GM18507 (cell line): Measurements from ENCODE around the gene SNAI3.
A peak's percentile ranks its signal among the peaks of the same experiment; 100 is the strongest.
"Not testable (repeated sequence)": the region's sequence is repeated elsewhere in the genome, so short reads cannot be mapped to it uniquely, and the experiment has no call there.

Experiments
- DNase-seq: peaks from one replicate; pipeline ENCODE4 v3.0.0; 2011; ENCODE audit warnings: low read depth; ENCODE audit not compliant: insufficient read length; ENCODE audit errors: extremely low spot score
- FAIRE-seq: peaks from 2 replicates; lab custom pipeline; 2011; peaks lifted over from hg19 to GRCh38; lab: Jason Lieb, UNC

The SNAI3 gene

DNA sequence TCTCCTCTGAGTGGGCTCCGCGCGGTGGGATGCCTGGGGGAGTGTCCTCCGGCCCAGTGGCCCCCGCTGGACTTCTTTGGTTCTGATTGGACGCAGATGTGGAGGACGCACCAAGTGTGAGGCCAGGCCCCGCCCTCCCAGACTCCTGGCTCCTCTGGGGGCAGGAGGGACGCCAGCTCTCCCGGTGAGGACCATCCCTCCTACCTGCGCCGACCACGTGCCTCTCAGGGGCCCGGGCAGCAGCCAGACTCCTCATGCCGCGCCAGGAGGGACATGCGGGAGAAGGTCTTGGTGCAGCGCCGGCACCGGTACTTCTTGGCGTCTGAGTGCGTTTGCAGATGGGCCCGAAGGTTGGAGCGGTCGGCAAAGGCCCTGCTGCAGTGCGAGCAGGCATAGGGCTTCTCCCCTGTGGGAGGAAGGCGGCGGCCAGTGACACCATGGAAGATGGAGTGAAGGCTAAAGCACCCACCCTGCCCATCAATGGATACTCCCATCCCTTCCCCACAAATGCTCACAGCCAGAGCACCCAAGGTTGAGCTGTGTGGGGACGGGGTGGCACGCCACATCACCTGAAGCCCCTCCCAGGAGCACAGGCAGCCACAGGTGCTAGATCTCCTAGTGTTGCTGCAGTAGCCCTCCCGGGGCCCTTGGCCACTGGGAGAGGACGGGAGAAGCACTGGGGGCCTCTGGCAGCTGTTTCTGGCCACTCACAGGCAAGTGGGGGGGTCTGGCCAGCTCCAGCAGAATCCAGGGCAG, 7.9 kb downstream of the SNAI3 start:
- no peak for DNase-seq
- FAIRE-seq = no peak

DNA sequence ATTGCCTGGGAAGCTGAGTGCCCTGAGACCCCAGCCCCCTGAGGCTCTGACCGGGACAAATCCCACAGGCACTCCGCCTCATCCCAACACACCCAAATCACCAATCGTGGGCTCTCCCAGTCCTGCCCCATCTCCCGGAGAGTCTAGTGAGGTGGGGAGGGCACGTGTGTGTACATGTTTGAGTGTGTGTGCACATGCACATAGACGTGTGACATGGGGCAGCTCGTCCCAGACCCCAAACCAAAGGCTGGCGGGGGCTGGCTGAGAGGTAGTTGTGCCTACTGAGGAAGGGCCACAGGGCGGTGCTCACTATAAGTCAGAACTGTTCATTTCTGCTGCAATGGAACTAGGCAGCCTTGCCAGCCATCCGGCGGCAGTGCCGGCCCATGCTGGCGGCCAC, 8.6 kb downstream of the SNAI3 start:
- FAIRE-seq (no peak), DNase-seq (no peak)

DNA sequence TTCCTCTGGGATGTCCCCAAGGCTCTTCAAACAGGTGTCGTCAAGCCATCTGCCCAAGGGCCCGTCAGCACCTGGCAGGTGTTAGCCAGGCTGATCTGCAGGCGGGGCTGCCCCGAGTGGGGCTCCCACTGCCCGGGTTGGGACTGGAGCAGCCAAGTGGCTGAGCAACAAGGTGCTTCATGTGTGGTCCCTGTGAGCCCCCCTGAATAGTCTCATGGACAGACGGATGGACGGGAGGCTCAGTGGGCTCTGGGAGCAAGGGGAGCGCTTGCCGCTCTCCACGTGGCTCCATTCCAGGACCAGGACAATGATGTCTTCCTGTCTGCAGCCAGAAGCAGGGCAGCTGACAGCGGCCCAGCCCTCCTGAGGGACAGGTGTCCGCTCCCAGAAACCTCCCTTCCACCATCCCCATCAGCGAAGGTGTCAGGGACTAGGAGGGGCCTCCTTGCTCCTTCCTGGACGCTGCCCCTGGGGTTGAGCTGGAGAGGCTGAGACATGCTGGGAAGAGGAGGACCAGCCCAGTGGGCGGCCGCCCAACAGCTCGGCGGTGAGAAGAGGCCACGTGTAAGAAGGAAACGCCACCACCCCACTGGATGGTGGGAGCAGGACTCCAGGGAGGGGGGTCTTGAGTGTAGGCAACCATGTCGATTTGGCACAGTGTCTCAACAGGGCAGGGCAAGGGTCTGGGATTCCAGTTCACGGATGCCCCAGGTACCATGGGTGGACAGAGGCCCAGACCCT, 9.6 kb downstream of the SNAI3 start:
- no peak for FAIRE-seq
- DNase-seq = no peak

DNA sequence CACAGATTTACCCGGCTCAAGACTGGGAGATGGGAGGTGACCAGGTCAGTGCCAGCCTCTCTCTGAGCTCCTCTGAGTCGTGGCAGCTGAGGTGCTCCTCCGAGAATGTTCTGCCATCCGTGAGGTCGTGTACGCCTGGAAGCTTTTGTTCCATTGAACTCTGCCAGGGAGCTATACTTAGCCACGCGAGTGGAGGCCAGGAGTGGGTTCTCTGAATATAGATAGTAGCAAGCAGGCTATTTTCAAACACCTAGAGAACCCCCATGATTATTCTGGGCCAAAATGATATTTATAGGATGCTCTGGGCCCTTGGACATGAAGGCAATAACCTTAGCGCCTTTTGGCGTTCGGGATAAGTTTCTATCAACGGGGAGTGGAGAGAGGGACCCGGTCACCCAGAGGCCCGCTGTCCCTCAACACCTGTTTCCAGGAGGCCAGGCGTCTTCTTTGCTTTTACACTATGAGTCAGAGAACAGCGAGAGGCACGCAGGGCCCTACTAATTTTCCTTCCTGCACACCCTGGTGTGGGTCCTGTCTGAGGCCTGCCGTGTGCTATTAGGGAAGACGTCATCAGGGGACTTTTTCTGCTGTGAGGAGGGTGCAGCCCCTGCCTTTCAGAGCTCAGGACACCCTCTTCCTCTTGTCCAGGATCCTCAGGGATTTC, 12.5 kb downstream of the SNAI3 start:
- DNase-seq = no peak
- FAIRE-seq = peak; percentile 60

DNA sequence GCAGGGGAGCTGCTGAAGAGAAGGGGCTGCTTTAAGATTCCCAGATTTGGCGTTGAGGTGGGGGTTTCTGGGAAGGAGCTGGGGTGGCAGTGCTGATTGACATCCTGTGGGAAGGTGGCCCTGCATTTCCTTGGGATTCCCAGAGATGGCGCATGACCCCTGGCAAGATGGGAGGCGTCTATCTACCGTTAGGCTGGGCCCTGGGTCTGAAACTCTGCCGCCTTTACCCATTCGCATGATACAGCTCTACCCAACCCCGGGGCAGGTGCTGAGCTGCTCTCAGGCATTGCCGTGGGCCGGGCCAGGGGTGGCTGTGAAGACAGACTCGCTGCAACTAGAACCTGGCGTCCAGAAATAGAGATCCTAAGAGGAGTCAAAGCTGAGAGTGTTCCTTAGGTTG, 13.5 kb downstream of the SNAI3 start:
- FAIRE-seq (no peak), DNase-seq (no peak)

DNA sequence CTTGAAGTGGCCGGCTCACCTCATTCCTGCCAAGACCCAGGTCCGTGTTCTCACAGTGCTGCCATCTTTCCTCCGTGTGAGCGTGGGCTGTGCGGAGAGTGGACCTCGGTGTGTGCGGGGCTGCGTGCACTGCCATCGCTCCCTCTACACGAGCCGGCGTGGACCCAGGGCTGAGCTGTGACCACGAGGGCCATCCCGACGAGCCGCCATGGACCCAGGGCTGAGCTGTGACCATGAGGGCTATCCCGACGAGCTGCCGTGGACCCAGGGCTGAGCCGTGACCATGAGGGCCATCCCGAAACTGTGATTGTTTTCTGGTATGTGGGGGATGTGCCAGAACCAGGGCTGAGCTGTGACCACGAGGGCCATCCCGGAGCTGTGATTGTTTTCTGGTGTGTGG, 14.5 kb downstream of the SNAI3 start:
- no peak for DNase-seq
- no peak for FAIRE-seq

DNA sequence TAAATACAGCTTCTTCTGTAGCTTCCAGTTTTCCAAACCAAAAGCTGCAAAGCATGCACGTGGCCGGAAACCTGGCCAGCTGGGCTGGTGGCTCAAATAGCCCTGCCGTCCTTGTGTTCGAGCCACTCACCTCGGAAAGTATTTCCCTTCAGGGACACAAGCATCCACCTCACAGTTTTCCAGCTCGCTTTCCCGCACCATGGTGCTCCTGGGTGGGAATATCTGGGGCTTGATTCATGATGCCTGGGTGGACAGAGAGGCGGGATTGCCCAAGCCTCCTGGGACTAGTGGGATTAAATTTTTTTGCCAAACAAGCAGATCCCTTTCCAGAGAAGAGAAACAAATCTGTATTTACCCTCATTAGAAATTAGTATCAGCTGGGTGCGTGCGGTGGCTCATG, 16.3 kb downstream of the SNAI3 start:
- no peak for FAIRE-seq

DNA sequence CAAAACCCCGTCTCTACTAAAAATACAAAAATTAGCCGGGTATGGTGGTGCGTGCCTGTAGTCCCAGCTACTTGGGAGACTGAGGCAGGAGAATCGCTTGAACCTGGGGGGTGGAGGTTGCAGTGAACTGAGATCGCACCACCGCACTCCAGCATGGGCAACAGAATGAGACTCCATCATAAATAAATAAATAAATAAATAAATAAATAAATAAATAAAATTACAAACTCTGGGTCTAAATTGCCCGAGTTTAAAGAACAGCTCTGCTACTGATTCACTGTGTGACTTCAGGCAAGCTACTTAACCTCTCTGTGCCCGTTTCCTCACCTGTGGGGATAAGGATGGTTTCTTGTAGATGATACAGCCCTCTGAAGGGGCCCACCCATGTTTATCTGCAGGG, 16.8 kb downstream of the SNAI3 start:
- not testable (repeated sequence) for FAIRE-seq, DNase-seq

More for the DNA sequence above, 16.3 kb downstream of the SNAI3 start:
- DNase-seq = no peak

DNA sequence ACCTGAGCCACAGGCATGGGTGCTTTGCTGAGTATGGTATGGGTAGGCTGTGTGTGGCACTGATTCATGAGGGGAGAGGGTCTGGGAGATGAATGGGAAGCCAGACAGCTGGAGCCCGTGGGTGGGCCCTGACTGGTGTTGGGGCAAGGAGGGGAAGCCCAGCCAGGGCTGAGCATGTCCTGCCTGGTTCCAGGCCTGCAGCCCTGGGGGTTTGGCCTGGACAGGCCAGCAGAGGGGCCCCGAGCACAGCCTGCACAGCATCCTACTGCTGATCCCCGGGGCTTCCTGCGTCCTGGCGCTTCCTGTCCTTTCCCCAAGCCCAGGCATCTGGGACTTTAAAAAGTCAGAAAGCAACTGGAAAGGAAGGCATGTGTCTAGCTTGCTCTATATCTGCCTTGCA, 18.8 kb downstream of the SNAI3 start:
- FAIRE-seq (no peak), DNase-seq (no peak)

DNA sequence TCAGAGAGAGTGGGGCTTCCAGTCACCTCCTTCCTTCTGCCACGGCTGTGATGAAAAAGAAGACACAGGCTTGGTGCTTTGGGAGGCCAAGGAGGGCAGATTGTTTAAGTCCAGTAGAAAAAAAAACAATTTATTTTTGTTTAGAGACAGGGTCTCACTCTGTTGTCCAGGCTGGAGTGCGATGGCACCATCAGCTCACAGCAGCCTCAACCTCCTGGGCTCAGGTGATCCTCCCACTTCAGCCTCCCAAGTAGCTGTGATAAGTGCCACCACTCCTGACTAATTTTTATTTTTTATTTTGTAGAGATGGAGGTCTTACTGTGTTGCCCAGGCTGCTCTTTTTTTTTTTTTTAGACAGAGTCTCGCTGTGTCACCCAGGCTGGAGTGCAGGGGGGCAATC, 20.7 kb downstream of the SNAI3 start:
- FAIRE-seq (no peak), DNase-seq (no peak)

DNA sequence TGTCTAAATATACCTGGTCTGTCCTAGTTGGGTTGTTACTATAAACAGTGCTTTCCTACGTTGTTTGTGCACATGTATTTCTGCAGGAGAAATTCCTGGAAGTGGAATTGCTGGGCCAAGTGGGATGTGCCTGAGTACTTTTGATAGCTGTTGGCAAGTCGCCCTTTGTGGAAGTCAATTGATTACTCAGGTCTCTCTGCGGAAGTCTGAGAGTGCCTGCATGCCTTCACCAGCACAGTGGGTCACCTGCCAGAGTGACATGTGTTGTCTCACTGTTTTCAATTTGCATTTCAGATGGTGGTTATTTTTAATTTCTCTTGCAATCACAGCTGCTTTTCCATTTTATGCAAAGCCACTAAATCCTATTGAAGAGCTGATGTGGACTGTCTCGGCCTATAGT, 21.2 kb downstream of the SNAI3 start:
- FAIRE-seq = no peak
- no peak for DNase-seq

DNA sequence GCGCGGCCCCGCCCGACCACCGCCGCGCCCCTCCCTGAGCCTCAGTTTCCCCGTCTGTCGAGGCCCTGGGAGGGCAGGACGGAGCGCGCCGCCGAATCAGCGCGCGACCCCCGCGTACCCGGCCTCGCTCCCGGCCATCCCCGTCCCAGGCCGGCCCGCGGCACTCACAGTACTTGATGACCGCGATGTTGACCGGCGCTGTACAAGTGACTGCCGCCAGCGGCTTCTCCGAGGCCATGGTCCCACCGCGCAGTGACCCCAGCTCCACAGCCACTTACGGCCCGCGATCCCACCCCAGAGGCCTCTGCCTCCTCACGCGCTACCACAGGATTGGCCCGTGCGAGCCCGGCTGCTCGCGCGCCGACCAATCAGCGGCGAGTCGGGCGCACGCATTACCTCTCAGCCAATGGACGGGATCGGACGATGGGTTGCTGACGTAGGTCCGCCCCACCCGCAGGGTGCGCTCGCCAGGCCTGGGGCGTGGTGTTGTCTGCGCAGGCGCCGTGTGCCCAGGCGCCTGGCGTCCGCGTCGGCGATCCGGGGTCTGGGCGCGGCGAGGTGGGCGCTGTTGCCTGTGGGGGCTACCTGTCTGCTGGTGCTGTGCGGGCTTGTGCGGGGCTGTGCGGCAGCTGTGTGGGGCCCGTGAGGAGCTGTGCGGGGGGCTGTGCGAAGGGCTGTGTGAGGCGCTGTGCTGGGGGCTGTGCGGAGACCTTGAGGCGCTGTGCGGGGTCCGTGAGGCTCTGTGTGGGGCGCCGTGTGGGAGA, 23.3 kb downstream of the SNAI3 start, which contains the start of gene MVD:
Gene MVD, minus strand, starts transcription at position 249 of the 764 bp plus-strand sequence. Its CDS starts 11 bp downstream, at position 238.
- FAIRE-seq (peak; percentile 99), DNase-seq (peak; percentile 99)

DNA sequence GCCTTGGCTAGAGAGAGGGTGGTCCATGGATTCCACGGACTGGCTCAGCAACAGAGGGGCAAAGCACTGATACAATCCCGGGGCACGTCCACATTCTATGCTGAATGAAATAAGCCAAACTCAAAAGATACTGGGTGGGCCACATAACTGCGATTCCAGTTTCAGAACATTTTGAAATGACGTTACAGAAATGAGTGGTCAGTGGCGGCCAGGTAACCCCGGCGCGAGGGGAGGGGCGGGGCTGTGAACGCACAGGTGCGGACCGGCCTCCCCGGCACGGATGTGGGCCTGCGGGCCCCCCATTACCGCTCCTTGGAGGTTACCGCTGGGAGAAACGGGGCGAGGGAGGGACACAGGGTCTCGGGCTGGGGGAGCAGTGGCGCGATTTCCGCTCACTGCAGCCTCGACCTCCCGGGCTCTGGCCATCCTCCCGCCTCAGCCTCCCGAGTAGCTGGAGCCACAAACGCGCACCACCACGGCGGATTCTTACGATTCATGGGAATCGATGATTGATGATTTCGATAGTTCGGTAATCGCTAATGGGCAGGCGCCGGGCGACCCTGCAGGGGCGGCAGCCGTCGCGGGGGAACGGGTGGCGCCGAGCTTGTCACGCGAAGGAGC, 24.0 kb downstream of the SNAI3 start:
- DNase-seq = no peak
- FAIRE-seq = no peak

DNA sequence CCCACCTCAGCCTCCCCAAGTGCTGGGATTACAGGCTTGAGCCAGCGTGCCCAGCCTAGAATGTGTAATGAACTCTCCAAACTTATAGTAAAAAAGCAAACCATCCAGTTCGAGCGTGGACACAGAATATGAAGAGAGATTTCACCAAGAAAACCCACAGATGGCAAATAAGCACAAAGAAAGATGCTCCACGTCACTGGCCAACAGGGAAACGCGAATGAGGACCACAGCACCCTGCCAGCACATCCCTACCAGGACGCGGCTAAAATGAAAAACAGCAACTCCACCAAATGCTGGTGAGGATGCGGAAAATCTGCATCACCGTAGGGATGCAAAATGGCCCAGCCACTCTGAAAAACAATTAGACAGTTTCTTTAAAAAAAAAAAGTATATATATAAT, 24.8 kb downstream of the SNAI3 start:
- no peak for DNase-seq
- no peak for FAIRE-seq

DNA sequence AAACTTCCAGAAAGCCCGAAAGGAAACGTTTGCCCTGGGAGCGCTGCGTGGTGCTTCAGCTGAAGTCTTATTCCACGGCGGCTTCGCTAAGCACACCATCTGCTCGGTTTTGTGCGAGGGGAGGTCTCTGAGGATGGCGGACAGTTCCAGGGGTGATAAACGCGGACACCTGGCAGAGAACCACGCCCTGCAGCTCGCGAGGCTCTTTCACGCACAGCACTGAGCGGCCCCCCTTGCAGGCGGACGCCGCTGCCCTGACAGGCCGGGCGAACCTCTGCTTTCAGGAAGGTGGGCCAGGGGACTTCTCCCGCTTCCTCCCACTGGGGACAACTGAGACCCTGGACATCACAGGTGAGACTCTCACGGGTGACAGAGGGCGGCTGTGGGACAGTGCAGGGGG, 27.1 kb downstream of the SNAI3 start:
- FAIRE-seq = no peak
- DNase-seq = no peak

DNA sequence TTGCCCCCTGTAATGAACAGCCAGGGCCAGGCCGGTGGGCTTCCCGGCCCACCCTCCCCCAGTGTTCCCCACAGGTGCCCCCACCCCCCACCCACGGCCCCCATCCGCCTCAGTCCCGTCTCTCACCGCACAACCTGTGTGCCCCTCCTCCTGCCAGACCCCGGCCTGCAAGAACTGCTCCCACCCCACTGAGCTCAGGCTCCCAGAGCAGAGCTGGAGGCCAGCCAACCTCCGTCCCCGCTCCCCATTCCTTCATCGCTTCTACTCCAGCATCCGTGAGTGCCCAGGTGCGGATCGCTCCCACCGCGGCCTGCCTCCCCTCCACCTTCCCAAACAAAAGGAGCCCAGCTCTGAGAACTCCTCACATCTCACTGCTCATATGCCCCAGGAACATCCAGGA, 27.6 kb downstream of the SNAI3 start:
- no peak for FAIRE-seq

DNA sequence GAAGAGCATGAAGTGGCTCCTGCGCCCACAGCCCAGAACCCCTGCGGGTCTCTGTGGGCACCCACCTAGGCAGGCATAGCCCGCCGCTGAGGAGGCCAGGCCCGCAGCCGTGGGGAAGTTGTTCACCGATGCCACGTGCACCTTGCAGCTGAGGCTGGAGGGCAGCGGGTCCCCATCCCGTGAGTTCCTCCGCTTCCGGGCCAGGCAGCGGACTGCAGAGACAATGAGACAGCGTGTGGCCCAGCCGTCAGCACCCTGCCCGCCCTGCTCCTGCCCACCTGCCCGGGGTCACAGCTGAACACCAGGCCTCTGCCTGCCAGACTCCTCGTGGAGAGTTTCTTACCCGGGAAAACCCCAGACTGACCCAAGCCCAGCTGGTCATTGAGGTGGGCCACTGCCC, 28.9 kb downstream of the SNAI3 start:
- no peak for DNase-seq

More for the DNA sequence above, 27.6 kb downstream of the SNAI3 start:
- no peak for DNase-seq

DNA sequence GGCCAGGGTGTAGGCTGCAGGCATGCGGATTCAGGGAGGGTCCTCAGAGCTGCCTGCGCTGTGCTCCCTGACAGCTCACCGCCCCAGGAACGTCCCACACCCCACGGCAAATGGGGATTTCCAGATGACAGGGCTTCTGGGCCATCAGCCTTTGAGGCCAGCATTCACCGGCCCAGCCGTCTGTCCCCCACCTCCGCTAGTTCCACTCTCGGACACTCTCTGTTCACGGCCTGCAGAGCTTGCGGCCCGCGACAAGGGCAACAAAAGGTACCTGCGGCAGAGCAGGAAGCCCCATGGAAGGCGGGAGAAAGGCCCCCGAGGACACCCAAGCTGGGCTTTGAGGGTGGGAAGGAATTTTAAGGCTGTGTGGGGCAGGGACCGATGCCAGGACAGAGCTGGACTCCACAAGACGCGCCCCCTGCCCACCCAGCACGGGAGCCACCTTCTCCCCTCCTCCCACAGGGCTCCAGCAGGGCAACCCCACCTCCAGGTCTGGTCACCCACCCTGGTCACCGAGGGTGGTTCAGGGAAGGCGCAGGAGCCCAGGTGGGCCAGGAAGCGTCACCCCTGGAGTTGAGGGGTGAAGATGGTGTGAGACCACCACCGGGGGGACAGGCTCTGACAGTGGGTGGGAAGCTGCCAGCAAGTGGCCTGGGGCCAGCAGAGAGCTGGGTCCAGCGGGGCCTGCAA, 29.9 kb downstream of the SNAI3 start:
- DNase-seq = no peak
- no peak for FAIRE-seq

More for the DNA sequence above, 28.9 kb downstream of the SNAI3 start:
- FAIRE-seq = no peak
